ENCODE data around the gene COG7. TPM values are rescaled to one million over a fixed set of nuclear protein-coding genes. Genes with fewer than 3 reads are reported as not detected.

The COG7 gene
- total RNA-seq, 4 donors from 2014 or later: 21.6 to 35.7 (median 24.8) TPM

GRCh38 chr16:23407436-23408127, 45.4 kb downstream of the COG7 start:
- Histone ChIP-seq H3K27me3 (no peaks in the 10 kb centered on the region), H3K4me3 (no peak overlapping the region), H3K27ac (no peak overlapping the region), H3K9me3 (no peaks in the 10 kb centered on the region), H3K36me3 (peaks cover 0 to 97% (median 10%) of the 10 kb centered on the region in 3 donors), H3K4me1 (no peaks in the 10 kb centered on the region)
- TF ChIP-seq, protein P1, sequence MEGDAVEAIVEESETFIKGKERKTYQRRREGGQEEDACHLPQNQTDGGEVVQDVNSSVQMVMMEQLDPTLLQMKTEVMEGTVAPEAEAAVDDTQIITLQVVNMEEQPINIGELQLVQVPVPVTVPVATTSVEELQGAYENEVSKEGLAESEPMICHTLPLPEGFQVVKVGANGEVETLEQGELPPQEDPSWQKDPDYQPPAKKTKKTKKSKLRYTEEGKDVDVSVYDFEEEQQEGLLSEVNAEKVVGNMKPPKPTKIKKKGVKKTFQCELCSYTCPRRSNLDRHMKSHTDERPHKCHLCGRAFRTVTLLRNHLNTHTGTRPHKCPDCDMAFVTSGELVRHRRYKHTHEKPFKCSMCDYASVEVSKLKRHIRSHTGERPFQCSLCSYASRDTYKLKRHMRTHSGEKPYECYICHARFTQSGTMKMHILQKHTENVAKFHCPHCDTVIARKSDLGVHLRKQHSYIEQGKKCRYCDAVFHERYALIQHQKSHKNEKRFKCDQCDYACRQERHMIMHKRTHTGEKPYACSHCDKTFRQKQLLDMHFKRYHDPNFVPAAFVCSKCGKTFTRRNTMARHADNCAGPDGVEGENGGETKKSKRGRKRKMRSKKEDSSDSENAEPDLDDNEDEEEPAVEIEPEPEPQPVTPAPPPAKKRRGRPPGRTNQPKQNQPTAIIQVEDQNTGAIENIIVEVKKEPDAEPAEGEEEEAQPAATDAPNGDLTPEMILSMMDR (IDR thresholded peaks at IDR 0.05): no peak
- TF ChIP-seq POLR2A (IDR thresholded peaks at IDR 0.05) (no peak), EP300 (IDR thresholded peaks at IDR 0.05) (no peak)
- DNase-seq (ENCODE audit: low spot score in 2 of 2): no peak
- WGBS, 2 donors: 87 to 90% methylated on average over 7 to 8 of the region's 9 CpGs

GRCh38 chr16:23406546-23407240, 46.3 kb downstream of the COG7 start:
- no peaks in the 10 kb centered on the region for H3K9me3 ChIP-seq
- H3K4me1 ChIP-seq: no peaks in the 10 kb centered on the region
- no peak overlapping the region for H3K4me3 ChIP-seq
- no peak overlapping the region for H3K27ac ChIP-seq
- no peak for DNase-seq (ENCODE audit: low spot score in 2 of 2)
- H3K36me3 ChIP-seq: peaks cover 0 to 97% (median 10%) of the 10 kb centered on the region in 3 donors
- H3K27me3 ChIP-seq: no peaks in the 10 kb centered on the region
- TF ChIP-seq POLR2A (IDR thresholded peaks at IDR 0.05): no peak
- TF ChIP-seq, protein P1 (IDR thresholded peaks at IDR 0.05): no peak
- TF ChIP-seq EP300 (IDR thresholded peaks at IDR 0.05): no peak
- WGBS, 2 donors: 83 to 90% methylated on average over 6 of the region's 6 CpGs

DNA sequence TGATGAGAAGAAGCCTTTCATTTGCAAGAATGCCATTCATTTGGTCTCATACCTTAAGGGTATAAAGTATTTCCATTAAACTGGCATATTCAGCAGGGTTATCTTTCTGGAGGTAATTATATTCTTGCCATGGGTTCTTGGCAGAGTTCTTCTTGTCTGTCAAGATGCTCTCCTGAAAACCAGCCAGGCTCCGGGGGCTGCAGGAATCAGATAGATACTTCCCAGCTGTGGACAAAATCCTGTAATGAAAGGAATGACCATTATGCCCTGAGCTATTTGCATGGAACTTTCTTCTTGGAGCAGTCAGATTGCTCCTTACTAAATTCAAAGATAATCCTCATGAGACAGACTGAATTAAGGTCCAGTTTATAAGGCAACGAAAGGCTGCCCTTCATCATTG, 47.0 kb downstream of the COG7 start:
- Histone ChIP-seq H3K4me3 (no peak overlapping the region), H3K4me1 (no peaks in the 10 kb centered on the region), H3K27me3 (no peaks in the 10 kb centered on the region), H3K9me3 (no peaks in the 10 kb centered on the region), H3K27ac (no peak overlapping the region), H3K36me3 (peaks cover 0 to 97% (median 12%) of the 10 kb centered on the region in 3 donors)
- no peak for DNase-seq (ENCODE audit: low spot score in 2 of 2)
- 86 to 88% methylated on average over 2 of the region's 2 CpGs for WGBS, 2 donors
- TF ChIP-seq POLR2A (IDR thresholded peaks at IDR 0.05): no peak
- TF ChIP-seq, protein P1 (IDR thresholded peaks at IDR 0.05): no peak
- TF ChIP-seq EP300 (IDR thresholded peaks at IDR 0.05): no peak

GRCh38 chr16:23403547-23403946, 49.4 kb downstream of the COG7 start:
- no peaks in the 10 kb centered on the region for H3K9me3 ChIP-seq
- TF ChIP-seq, protein P1 (IDR thresholded peaks at IDR 0.05): no peak
- TF ChIP-seq EP300 (IDR thresholded peaks at IDR 0.05) (no peak), POLR2A (IDR thresholded peaks at IDR 0.05) (no peak)
- H3K4me3 ChIP-seq: no peak overlapping the region
- no peaks in the 10 kb centered on the region for H3K27me3 ChIP-seq
- no peak overlapping the region for H3K27ac ChIP-seq
- H3K4me1 ChIP-seq: no peaks in the 10 kb centered on the region
- 80 to 81% methylated on average over 11 of the region's 11 CpGs for WGBS, 2 donors
- peaks cover 0 to 96% (median 19%) of the 10 kb centered on the region in 3 donors for H3K36me3 ChIP-seq
- DNase-seq (ENCODE audit: low spot score in 2 of 2): no peak

GRCh38 chr16:23402100-23402499, 50.9 kb downstream of the COG7 start:
- no peaks in the 10 kb centered on the region for H3K27me3 ChIP-seq
- peaks cover 0 to 99% (median 27%) of the 10 kb centered on the region in 3 donors for H3K36me3 ChIP-seq
- H3K4me3 ChIP-seq: no peak overlapping the region
- 94 to 95% methylated on average over 2 of the region's 2 CpGs for WGBS, 2 donors
- no peak for DNase-seq (ENCODE audit: low spot score in 2 of 2)
- no peak overlapping the region for H3K27ac ChIP-seq
- H3K4me1 ChIP-seq: no peaks in the 10 kb centered on the region
- no peaks in the 10 kb centered on the region for H3K9me3 ChIP-seq
- TF ChIP-seq EP300 (IDR thresholded peaks at IDR 0.05) (no peak), POLR2A (IDR thresholded peaks at IDR 0.05) (no peak)
- TF ChIP-seq, protein P1 (IDR thresholded peaks at IDR 0.05): no peak
